ENCODE measurements around the gene PTRH2. TPM values are rescaled to one million over a fixed set of nuclear protein-coding genes. Genes with fewer than 3 reads are reported as not detected.
"Not testable (repeated sequence)": the region's sequence is repeated elsewhere in the genome, so short reads cannot be mapped to it uniquely, and the experiment has no call there.

The PTRH2 gene
- polyA plus RNA-seq (2011; rRNA removed): 56.0 and 56.1 TPM in 2 replicates
- polyA minus RNA-seq (2011; rRNA and poly(A)+ RNA removed): 27.4 and 30.8 TPM in 2 replicates

- Histone ChIP-seq H3K9me3 (ENCODE audit: control insufficient read depth, insufficient read depth, low read length) (no peaks in the 10 kb centered on the region), H3K27me3 (ENCODE audit: control insufficient read depth, insufficient read depth, low read length) (no peaks in the 10 kb centered on the region), H3K4me3 (ENCODE audit: low read depth, low read length) (peak within 1 kb of the TSS; percentile 95), H3K27ac (ENCODE audit: low read depth, low read length) (peak within 1 kb of the TSS; percentile 93)
- peak; percentile 99 for DNase-seq (ENCODE audit: low read depth, low spot score)
- no peak for TF ChIP-seq CTCF (IDR thresholded peaks at IDR 0.05; ENCODE audit: low read depth, low read length)
- ChIA-PET POLR2A (interaction anchor here (0.6 to 1.9 kb wide), 8 partner anchors 47 to 840 kb away, joined by 3 to 11 read pairs (median 4); partner anchors contain the start of genes CLTC, RPS6KB1, TUBD1 and USP32), CTCF (interaction anchor here (1.0 to 2.7 kb wide), 2 partner anchors 40 to 152 kb away, joined by 5 to 9 read pairs; no protein-coding TSS in a partner anchor)
These were observed at the start of gene PTRH2, which contains the start of gene VMP1 for GRCh38 chr17:59707149-59707970. PTRH2 (minus strand) TSS chr17:59707430; CDS start chr17:59697978, 9,452 bp downstream. VMP1 (plus strand) TSS chr17:59707654; CDS start chr17:59731447, 23,793 bp downstream.

DNA sequence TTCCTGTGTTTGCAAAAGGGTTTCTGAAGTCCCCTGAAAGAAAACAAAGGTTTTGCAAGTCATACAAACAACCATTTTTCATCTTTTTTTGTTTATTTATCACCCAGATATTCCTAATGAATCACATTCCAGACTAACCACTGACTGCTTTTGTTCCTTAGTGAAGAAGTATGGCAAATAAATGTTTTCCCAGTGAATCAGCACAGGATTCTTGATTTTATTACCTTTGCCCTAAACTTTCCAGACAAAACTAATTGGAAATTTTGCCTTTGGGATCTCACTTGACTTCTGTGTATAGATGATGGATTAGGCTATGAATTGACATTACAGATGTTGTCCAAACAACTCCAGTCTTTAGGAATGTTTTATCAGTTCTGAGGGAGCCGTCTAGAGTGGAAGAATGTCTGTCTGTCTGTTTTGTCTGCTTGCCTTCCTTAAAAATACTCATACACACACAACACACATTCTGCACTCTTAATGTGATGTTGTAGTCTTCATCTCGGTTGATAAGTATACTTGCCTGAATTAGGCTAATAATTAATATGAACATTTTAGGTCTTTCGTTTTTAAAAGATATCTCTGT is 49.1 kb upstream of the PTRH2 start:
- CTCF ChIA-PET: no interaction called here
- H3K27me3 ChIP-seq (ENCODE audit: control insufficient read depth, insufficient read depth, low read length): no peaks in the 10 kb centered on the region
- POLR2A ChIA-PET: interaction anchor here (5.6 kb wide), 1 partner anchor 86 kb away, joined by 221 read pairs; no protein-coding TSS in a partner anchor
- H3K4me3 ChIP-seq (ENCODE audit: low read depth, low read length): no peak overlapping the region
- no peaks in the 10 kb centered on the region for H3K9me3 ChIP-seq (ENCODE audit: control insufficient read depth, insufficient read depth, low read length)
- TF ChIP-seq CTCF (IDR thresholded peaks at IDR 0.05; ENCODE audit: low read depth, low read length): no peak
- H3K27ac ChIP-seq (ENCODE audit: low read depth, low read length): peak overlapping the region; percentile 57
- no peak for DNase-seq (ENCODE audit: low read depth, low spot score)

DNA sequence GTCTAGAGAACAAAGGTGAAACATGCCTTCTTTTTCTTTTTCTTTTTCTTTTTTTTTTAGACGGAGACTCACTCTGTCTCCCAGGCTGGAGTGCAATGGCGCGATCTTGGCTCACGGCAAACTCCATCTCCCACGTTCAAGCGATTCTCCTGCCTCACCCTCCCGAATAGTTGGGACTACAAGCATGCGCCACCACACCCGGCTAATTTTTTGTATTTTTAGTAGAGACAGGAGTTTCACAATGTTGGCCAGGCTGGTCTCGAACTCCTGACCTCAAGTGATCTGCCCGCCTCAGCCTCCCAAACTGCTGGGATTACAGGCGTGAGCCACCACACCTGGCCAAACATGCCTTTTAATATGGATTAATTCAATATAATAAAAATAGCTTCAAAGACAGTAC is 47.8 kb upstream of the PTRH2 start:
- ChIA-PET POLR2A (interaction anchor here (1.0 to 5.6 kb wide), 8 partner anchors 9 to 104 kb away, joined by 3 to 221 read pairs (median 9); partner anchors contain the start of genes PTRH2 and VMP1), CTCF (interaction anchor here (0.5 to 2.7 kb wide), 5 partner anchors 19 to 160 kb away, joined by 3 to 14 read pairs (median 4); no protein-coding TSS in a partner anchor)
- H3K9me3 ChIP-seq (ENCODE audit: control insufficient read depth, insufficient read depth, low read length); DNase-seq (ENCODE audit: low read depth, low spot score); H3K4me3 ChIP-seq (ENCODE audit: low read depth, low read length); H3K27me3 ChIP-seq (ENCODE audit: control insufficient read depth, insufficient read depth, low read length): not testable (repeated sequence)
- peak overlapping the region; percentile 80 for H3K27ac ChIP-seq (ENCODE audit: low read depth, low read length)

- Histone ChIP-seq H3K9me3 (ENCODE audit: control insufficient read depth, insufficient read depth, low read length) (no peaks in the 10 kb centered on the region), H3K27ac (ENCODE audit: low read depth, low read length) (peak overlapping the region; percentile 80), H3K4me3 (ENCODE audit: low read depth, low read length) (no peak overlapping the region), H3K27me3 (ENCODE audit: control insufficient read depth, insufficient read depth, low read length) (no peaks in the 10 kb centered on the region)
- DNase-seq (ENCODE audit: low read depth, low spot score): peak; percentile 90
- ChIA-PET POLR2A (interaction anchor here (0.8 to 5.6 kb wide), 11 partner anchors 10 to 105 kb away, joined by 3 to 221 read pairs (median 5); partner anchors contain the start of genes PTRH2 and VMP1), CTCF (interaction anchor here (0.5 to 2.7 kb wide), 10 partner anchors 11 to 160 kb away, joined by 3 to 14 read pairs (median 4); no protein-coding TSS in a partner anchor)
- no peak for TF ChIP-seq CTCF (IDR thresholded peaks at IDR 0.05; ENCODE audit: low read depth, low read length)
These were observed 47.3 kb upstream of the PTRH2 start for GRCh38 chr17:59754552-59754951.
